ENCODE results near the gene PRPF40A.
"Not testable (repeated sequence)": the region's sequence is repeated elsewhere in the genome, so short reads cannot be mapped to it uniquely, and the experiment has no call there.

DNA sequence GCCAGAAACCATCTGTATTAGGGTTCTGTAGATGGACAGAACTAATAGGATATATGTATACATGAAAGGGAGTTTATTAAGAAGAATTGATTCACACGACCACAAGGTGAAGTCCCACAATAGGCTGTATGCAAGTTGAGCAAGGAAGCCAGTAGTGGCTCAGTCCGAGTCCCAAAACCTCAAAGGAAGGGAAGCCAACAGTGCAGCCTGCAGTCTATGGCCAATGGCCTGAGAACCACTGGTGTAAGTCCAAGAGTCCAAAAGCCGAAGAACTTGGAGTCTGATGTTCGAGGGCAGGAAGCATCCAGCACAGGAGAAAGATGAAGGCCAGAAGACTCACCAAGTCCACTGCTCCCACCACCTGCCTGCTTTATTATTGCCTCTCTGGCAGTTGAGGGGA is 45.9 kb upstream of the PRPF40A start:
- not testable (repeated sequence) for TF ChIP-seq PAWR (CRISPR knock-in tag; IDR thresholded peaks at IDR 0.05; ENCODE audit: borderline replicate concordance); HHEX (CRISPR knock-in tag; IDR thresholded peaks at IDR 0.05); CBX2 (IDR thresholded peaks at IDR 0.05; ENCODE audit: low read depth, low read length); CBX2 (CRISPR knock-in tag; IDR thresholded peaks at IDR 0.05; ENCODE audit: low read depth); ZNF251 (CRISPR knock-in tag; IDR thresholded peaks at IDR 0.05)

Data from HepG2 (cell line).